ENCODE results near the gene PAX7.

DNA sequence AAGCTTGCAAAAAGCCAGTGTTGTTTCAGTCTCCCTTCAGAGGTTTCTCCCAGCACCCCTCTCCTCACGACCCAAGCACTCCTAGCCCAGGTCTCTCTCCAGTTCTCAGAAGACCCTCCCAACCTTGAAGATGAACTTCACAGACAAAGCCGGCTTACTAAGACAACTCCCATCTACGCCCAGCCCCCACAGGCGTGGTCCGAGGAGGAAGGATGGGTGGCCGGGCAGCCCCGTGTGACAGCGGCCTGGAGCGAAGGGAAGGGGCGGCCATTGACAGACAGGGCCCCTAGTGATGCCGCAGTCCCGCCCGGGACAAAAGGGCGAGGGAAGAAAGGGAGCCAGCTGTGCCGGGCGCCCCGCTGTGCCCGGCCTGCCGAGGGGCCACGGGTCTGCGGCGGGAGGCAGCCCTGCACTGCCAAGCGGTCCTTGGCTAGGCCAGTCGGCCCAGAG lies 6.9 kb downstream of the PAX7 start:
- TF ChIP-seq, protein P1, sequence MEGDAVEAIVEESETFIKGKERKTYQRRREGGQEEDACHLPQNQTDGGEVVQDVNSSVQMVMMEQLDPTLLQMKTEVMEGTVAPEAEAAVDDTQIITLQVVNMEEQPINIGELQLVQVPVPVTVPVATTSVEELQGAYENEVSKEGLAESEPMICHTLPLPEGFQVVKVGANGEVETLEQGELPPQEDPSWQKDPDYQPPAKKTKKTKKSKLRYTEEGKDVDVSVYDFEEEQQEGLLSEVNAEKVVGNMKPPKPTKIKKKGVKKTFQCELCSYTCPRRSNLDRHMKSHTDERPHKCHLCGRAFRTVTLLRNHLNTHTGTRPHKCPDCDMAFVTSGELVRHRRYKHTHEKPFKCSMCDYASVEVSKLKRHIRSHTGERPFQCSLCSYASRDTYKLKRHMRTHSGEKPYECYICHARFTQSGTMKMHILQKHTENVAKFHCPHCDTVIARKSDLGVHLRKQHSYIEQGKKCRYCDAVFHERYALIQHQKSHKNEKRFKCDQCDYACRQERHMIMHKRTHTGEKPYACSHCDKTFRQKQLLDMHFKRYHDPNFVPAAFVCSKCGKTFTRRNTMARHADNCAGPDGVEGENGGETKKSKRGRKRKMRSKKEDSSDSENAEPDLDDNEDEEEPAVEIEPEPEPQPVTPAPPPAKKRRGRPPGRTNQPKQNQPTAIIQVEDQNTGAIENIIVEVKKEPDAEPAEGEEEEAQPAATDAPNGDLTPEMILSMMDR (IDR thresholded peaks at IDR 0.05) = no peak
- TF ChIP-seq POLR2AphosphoS5 (IDR thresholded peaks at IDR 0.05) = no peak
- TF ChIP-seq EP300 (IDR thresholded peaks at IDR 0.05) = no peak
- no peak for TF ChIP-seq POLR2A (IDR thresholded peaks at IDR 0.05)
